ENCODE data around the gene SMARCD3. TPM values are rescaled to one million over a fixed set of nuclear protein-coding genes. Genes with fewer than 3 reads are reported as not detected.

Gene SMARCD3
- total and polyA plus RNA-seq, 2 of the 13 experiments (the other 11 are each of a cell fraction or from before 2014, with no cell fraction given): 0.20 to 0.62 TPM

MicroRNA genes within 50 kb of the gene (microRNA counts, 767-probe panel; counts per million panel counts)
- not detected for microRNA hsa-miR-671-3p
- not detected for microRNA hsa-miR-671-5p

Other genes with a start within 250 kb of the SMARCD3 start
- gene ATG9B, start 224.2 kb downstream of the SMARCD3 start, total RNA-seq (2016; rRNA removed; fragmentation: Illumina TruSeq; extraction: Trizol): not detected in 2 replicates
- gene ATG9B, start 224.2 kb downstream of the SMARCD3 start, polyA plus RNA-seq (2011; rRNA removed): 0.24 and 0.39 TPM in 2 replicates
- gene ABCB8, start 220.2 kb downstream of the SMARCD3 start, total RNA-seq (2016; rRNA removed; fragmentation: Illumina TruSeq; extraction: Trizol): 7.2 and 16.7 TPM in 2 replicates
- 6.6 and 6.9 TPM in 2 replicates for gene ABCB8, start 220.2 kb downstream of the SMARCD3 start, polyA plus RNA-seq (2011; rRNA removed)
- not detected in 2 replicates for gene ASIC3, start 200.2 kb downstream of the SMARCD3 start, total RNA-seq (2016; rRNA removed; fragmentation: Illumina TruSeq; extraction: Trizol)
- 0.50 and 0.51 TPM in 2 replicates for gene ASIC3, start 200.2 kb downstream of the SMARCD3 start, polyA plus RNA-seq (2011; rRNA removed)
- gene CDK5, start 190.8 kb downstream of the SMARCD3 start, total RNA-seq (2016; rRNA removed; fragmentation: Illumina TruSeq; extraction: Trizol): 21.3 and 22.6 TPM in 2 replicates
- gene CDK5, start 190.8 kb downstream of the SMARCD3 start, polyA plus RNA-seq (2011; rRNA removed): 16.4 and 17.3 TPM in 2 replicates
- 47.4 and 73.4 TPM in 2 replicates for gene SLC4A2, start 189.1 kb downstream of the SMARCD3 start, total RNA-seq (2016; rRNA removed; fragmentation: Illumina TruSeq; extraction: Trizol)
- 46.0 and 51.9 TPM in 2 replicates for gene SLC4A2, start 189.1 kb downstream of the SMARCD3 start, polyA plus RNA-seq (2011; rRNA removed)
- 33.0 and 52.9 TPM in 2 replicates for gene FASTK, start 167.9 kb downstream of the SMARCD3 start, total RNA-seq (2016; rRNA removed; fragmentation: Illumina TruSeq; extraction: Trizol)
- 55.7 and 69.5 TPM in 2 replicates for gene FASTK, start 167.9 kb downstream of the SMARCD3 start, polyA plus RNA-seq (2011; rRNA removed)
- 31.8 and 51.6 TPM in 2 replicates for gene TMUB1, start 165.2 kb downstream of the SMARCD3 start, total RNA-seq (2016; rRNA removed; fragmentation: Illumina TruSeq; extraction: Trizol)
- gene TMUB1, start 165.2 kb downstream of the SMARCD3 start, polyA plus RNA-seq (2011; rRNA removed): 44.8 and 47.8 TPM in 2 replicates
- gene AGAP3, start 162.2 kb downstream of the SMARCD3 start, total RNA-seq (2016; rRNA removed; fragmentation: Illumina TruSeq; extraction: Trizol): 24.9 and 31.3 TPM in 2 replicates
- 61.4 and 62.0 TPM in 2 replicates for gene AGAP3, start 162.2 kb downstream of the SMARCD3 start, polyA plus RNA-seq (2011; rRNA removed)
- not detected in 2 replicates for gene GBX1, start 81.0 kb downstream of the SMARCD3 start, total RNA-seq (2016; rRNA removed; fragmentation: Illumina TruSeq; extraction: Trizol)
- not detected in 2 replicates for gene GBX1, start 81.0 kb downstream of the SMARCD3 start, polyA plus RNA-seq (2011; rRNA removed)
- not detected in 2 replicates for gene ASB10, start 61.4 kb downstream of the SMARCD3 start, total RNA-seq (2016; rRNA removed; fragmentation: Illumina TruSeq; extraction: Trizol)
- not detected in 2 replicates for gene ASB10, start 61.4 kb downstream of the SMARCD3 start, polyA plus RNA-seq (2011; rRNA removed)
- not detected in 2 replicates for gene H2BK1, start 38.2 kb downstream of the SMARCD3 start, total RNA-seq (2016; rRNA removed; fragmentation: Illumina TruSeq; extraction: Trizol)
- not detected in 2 replicates for gene H2BK1, start 38.2 kb downstream of the SMARCD3 start, polyA plus RNA-seq (2011; rRNA removed)
- 42.5 and 43.0 TPM in 2 replicates for gene ABCF2, start 21.5 kb downstream of the SMARCD3 start, total RNA-seq (2016; rRNA removed; fragmentation: Illumina TruSeq; extraction: Trizol)
- 16.3 and 18.5 TPM in 2 replicates for gene ABCF2, start 21.5 kb downstream of the SMARCD3 start, polyA plus RNA-seq (2011; rRNA removed)
- 10.2 and 21.5 TPM in 2 replicates for gene CHPF2, start 16.2 kb downstream of the SMARCD3 start, total RNA-seq (2016; rRNA removed; fragmentation: Illumina TruSeq; extraction: Trizol)
- 15.4 and 22.5 TPM in 2 replicates for gene CHPF2, start 16.2 kb downstream of the SMARCD3 start, polyA plus RNA-seq (2011; rRNA removed)
- 37.0 and 47.3 TPM in 2 replicates for gene NUB1, start 93.1 kb upstream of the SMARCD3 start, total RNA-seq (2016; rRNA removed; fragmentation: Illumina TruSeq; extraction: Trizol)
- 26.0 and 27.1 TPM in 2 replicates for gene NUB1, start 93.1 kb upstream of the SMARCD3 start, polyA plus RNA-seq (2011; rRNA removed)
- gene WDR86, start 161.3 kb upstream of the SMARCD3 start, total RNA-seq (2016; rRNA removed; fragmentation: Illumina TruSeq; extraction: Trizol): 0.11 TPM in 1 of 2 replicates, not detected in the other
- 2.9 and 4.3 TPM in 2 replicates for gene WDR86, start 161.3 kb upstream of the SMARCD3 start, polyA plus RNA-seq (2011; rRNA removed)
- gene CRYGN, start 191.4 kb upstream of the SMARCD3 start, total RNA-seq (2016; rRNA removed; fragmentation: Illumina TruSeq; extraction: Trizol): not detected in 2 replicates
- 0.11 TPM in 1 of 2 replicates, not detected in the other for gene CRYGN, start 191.4 kb upstream of the SMARCD3 start, polyA plus RNA-seq (2011; rRNA removed)

All from HepG2 (cell line).